Panc1 (cell line): ENCODE data around the gene ABCC11.

Experiments
- POLR2AphosphoS5 ChIP-seq: IDR thresholded peaks from 2 replicates; pipeline ENCODE4 v1.6.1; 2012; ENCODE audit warnings: mild to moderate bottlenecking, low read depth, low read length, moderate library complexity
- TF ChIP-seq, protein P1 (sequence below): fragments of 450-650 bp; IDR thresholded peaks from 2 replicates; pipeline ENCODE4 v1.5.1; 2017; ENCODE audit warnings: mild to moderate bottlenecking
- TF ChIP-seq, protein P2 (sequence below), 2 experiments: IDR thresholded peaks; 2 replicates each; pipeline ENCODE4 v1.6.1; 2011 to 2012; ENCODE audit warnings: low read depth in 2 of 2, control low read depth in 1 of 2, low read length in 1 of 2, mild to moderate bottlenecking in 1 of 2, moderate library complexity in 1 of 2; ENCODE audit not compliant: insufficient read depth in 1 of 2

DNA sequence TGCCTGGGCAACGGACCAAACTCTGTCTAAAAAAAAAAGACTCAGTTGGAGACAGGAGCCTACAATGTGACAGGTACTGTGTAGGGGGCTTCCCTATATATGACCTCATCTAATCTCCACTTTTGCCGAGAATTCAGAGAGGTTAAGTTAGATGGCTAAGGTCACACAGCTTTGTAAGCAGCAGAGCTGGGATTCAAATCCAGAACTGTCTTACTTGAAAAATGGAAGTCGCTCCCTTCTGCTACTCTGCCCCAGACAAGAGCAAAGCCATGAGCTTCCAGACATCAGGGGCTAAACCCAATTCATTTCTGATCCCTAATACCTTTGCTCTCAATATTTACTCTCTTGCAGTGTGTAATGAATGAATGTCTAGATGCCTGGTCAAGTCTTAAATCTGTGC is 50.0 kb downstream of the ABCC11 start:
- TF ChIP-seq, protein P1, sequence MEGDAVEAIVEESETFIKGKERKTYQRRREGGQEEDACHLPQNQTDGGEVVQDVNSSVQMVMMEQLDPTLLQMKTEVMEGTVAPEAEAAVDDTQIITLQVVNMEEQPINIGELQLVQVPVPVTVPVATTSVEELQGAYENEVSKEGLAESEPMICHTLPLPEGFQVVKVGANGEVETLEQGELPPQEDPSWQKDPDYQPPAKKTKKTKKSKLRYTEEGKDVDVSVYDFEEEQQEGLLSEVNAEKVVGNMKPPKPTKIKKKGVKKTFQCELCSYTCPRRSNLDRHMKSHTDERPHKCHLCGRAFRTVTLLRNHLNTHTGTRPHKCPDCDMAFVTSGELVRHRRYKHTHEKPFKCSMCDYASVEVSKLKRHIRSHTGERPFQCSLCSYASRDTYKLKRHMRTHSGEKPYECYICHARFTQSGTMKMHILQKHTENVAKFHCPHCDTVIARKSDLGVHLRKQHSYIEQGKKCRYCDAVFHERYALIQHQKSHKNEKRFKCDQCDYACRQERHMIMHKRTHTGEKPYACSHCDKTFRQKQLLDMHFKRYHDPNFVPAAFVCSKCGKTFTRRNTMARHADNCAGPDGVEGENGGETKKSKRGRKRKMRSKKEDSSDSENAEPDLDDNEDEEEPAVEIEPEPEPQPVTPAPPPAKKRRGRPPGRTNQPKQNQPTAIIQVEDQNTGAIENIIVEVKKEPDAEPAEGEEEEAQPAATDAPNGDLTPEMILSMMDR = no peak
- TF ChIP-seq POLR2AphosphoS5 = no peak
- TF ChIP-seq, protein P2, sequence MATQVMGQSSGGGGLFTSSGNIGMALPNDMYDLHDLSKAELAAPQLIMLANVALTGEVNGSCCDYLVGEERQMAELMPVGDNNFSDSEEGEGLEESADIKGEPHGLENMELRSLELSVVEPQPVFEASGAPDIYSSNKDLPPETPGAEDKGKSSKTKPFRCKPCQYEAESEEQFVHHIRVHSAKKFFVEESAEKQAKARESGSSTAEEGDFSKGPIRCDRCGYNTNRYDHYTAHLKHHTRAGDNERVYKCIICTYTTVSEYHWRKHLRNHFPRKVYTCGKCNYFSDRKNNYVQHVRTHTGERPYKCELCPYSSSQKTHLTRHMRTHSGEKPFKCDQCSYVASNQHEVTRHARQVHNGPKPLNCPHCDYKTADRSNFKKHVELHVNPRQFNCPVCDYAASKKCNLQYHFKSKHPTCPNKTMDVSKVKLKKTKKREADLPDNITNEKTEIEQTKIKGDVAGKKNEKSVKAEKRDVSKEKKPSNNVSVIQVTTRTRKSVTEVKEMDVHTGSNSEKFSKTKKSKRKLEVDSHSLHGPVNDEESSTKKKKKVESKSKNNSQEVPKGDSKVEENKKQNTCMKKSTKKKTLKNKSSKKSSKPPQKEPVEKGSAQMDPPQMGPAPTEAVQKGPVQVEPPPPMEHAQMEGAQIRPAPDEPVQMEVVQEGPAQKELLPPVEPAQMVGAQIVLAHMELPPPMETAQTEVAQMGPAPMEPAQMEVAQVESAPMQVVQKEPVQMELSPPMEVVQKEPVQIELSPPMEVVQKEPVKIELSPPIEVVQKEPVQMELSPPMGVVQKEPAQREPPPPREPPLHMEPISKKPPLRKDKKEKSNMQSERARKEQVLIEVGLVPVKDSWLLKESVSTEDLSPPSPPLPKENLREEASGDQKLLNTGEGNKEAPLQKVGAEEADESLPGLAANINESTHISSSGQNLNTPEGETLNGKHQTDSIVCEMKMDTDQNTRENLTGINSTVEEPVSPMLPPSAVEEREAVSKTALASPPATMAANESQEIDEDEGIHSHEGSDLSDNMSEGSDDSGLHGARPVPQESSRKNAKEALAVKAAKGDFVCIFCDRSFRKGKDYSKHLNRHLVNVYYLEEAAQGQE (IDR thresholded peaks at IDR 0.05; ENCODE audit: insufficient read depth in 1 of 2, low read depth in 2 of 2, low read length in 1 of 2) = no peak
